PFSK-1 (cell line): ENCODE measurements around the gene DNAAF1.

Experiments used
- FOXP2 ChIP-seq: optimal IDR thresholded peaks from 2 replicates; pipeline ENCODE3; 2011; ENCODE audit warnings: borderline replicate concordance, control low read depth, inconsistent platforms; ENCODE audit not compliant: insufficient read depth; ENCODE audit errors: extremely low read length, extremely low read depth
- POLR2AphosphoS5 ChIP-seq: IDR thresholded peaks from 2 replicates; pipeline ENCODE4 v1.6.1; 2012; ENCODE audit warnings: low read depth, mild to moderate bottlenecking, control low read depth, low read length, moderate library complexity
- SIN3A ChIP-seq: IDR thresholded peaks from 2 replicates; pipeline ENCODE4 v1.6.1; 2012; ENCODE audit warnings: mild to moderate bottlenecking, low read length, moderate library complexity, borderline replicate concordance; ENCODE audit not compliant: insufficient read depth
- TAF1 ChIP-seq: IDR thresholded peaks from 2 replicates; pipeline ENCODE4 v1.6.1; 2012; ENCODE audit warnings: low read length, control low read depth, borderline replicate concordance; ENCODE audit not compliant: insufficient read depth
- TF ChIP-seq, protein P1 (sequence below), 2 experiments: IDR thresholded peaks; 2 replicates each; pipeline versions ENCODE4 v1.6.1 to v1.8.0; 2011 to 2012; ENCODE audit warnings: low read depth in 2 of 2, low read length in 2 of 2, control low read depth in 1 of 2, inconsistent platforms in 1 of 2, mild to moderate bottlenecking in 1 of 2, moderate library complexity in 1 of 2; ENCODE audit not compliant: insufficient read depth in 1 of 2

DNA sequence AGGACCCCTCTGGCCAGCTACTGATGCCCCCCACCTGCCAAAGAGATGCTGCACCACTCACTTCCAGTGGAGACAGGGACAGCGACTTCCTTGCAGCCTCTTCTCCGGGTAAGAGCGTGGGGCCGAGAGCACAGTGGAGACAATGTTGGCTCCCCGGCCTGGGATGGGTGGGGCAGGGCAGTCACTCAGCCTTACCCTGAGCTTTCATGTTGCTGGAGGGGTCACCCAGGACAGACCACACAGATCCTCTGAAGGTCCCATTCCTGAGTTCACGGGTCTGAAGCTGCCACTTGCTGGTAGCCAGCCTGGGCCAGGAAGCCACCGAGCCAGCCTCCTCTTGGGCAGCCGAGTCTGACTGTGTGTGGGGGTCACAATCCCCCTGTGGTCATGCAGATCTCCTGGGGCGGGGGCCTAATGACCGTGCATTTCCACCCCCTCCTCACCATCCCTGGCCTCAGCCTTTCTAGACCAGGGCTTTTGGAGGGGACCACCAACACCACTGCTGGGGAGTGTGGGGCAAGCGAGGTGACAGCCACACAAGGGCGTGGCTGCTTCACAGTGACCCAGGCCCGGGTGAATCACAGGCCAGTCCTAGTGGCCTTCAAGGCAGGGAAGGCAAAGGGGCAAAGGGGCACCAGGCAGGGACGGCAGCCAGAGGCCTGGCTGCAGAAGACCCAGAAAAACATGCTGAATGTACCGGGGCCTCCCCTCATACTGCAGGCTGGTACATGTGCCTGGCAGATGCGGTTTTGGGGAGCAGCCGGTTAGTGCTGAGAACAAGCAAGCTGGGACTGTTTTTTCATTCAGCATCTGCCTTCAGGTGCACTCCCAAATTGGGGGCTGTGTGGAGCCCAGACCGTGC is 31.3 kb downstream of the DNAAF1 start:
- TF ChIP-seq POLR2AphosphoS5 (no peak), TAF1 (no peak), FOXP2 (no peak), SIN3A (no peak)
- TF ChIP-seq, protein P1, sequence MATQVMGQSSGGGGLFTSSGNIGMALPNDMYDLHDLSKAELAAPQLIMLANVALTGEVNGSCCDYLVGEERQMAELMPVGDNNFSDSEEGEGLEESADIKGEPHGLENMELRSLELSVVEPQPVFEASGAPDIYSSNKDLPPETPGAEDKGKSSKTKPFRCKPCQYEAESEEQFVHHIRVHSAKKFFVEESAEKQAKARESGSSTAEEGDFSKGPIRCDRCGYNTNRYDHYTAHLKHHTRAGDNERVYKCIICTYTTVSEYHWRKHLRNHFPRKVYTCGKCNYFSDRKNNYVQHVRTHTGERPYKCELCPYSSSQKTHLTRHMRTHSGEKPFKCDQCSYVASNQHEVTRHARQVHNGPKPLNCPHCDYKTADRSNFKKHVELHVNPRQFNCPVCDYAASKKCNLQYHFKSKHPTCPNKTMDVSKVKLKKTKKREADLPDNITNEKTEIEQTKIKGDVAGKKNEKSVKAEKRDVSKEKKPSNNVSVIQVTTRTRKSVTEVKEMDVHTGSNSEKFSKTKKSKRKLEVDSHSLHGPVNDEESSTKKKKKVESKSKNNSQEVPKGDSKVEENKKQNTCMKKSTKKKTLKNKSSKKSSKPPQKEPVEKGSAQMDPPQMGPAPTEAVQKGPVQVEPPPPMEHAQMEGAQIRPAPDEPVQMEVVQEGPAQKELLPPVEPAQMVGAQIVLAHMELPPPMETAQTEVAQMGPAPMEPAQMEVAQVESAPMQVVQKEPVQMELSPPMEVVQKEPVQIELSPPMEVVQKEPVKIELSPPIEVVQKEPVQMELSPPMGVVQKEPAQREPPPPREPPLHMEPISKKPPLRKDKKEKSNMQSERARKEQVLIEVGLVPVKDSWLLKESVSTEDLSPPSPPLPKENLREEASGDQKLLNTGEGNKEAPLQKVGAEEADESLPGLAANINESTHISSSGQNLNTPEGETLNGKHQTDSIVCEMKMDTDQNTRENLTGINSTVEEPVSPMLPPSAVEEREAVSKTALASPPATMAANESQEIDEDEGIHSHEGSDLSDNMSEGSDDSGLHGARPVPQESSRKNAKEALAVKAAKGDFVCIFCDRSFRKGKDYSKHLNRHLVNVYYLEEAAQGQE (IDR thresholded peaks at IDR 0.05; ENCODE audit: insufficient read depth in 1 of 2, low read depth in 2 of 2, low read length in 2 of 2) = no peak
